B cell (primary cell): ENCODE measurements around the gene SSC5D. TPM values are rescaled to one million over a fixed set of nuclear protein-coding genes. Genes with fewer than 3 reads are reported as not detected.

Experiments used
- ATAC-seq: fragments of 200-7000 bp; cut with Tn5 transposase; one replicate; pipeline ENCODE4 v1.10.0; 2021; ENCODE audit warnings: low read depth, mild to moderate bottlenecking, moderate number of reproducible peaks, moderate library complexity
- CTCF ChIA-PET: fragments of 350-600 bp; sonication (Branson Sonifier 250); formaldehyde crosslinking; loops from one replicate; lab custom pipeline; 2021; ENCODE audit warnings: antibody characterized with exemption, inconsistent platforms; lab: Charles Lee
- POLR2A ChIA-PET: fragments of 350-600 bp; sonication (Branson Sonifier 250); formaldehyde crosslinking; loops from one replicate; lab custom pipeline; 2021; ENCODE audit warnings: antibody characterized with exemption; lab: Charles Lee
- DNase-seq: peaks from one replicate; pipeline ENCODE4 v3.0.0; 2013
- H2AFZ ChIP-seq: 2 replicates; pipeline ENCODE4 v1.6.1; 2012; ENCODE audit warnings: mild to moderate bottlenecking, low read depth, low read length; ENCODE audit not compliant: insufficient read depth, poor library complexity, severe bottlenecking
- H3K27ac ChIP-seq, 2 donors: 1 replicate in 1 of 2; 2 replicates in 1 of 2; pipeline ENCODE4 v1.5.1; 2012 to 2013; ENCODE audit warnings: low read length in 2 of 2, mild to moderate bottlenecking in 2 of 2, moderate library complexity in 1 of 2
- H3K27me3 ChIP-seq, 4 experiments: fragments of 200-600 bp in 1 of 4; sonication (generic) in 1 of 4; replicated peaks in 1 of 4; 1 replicate in 2 of 4; 2 replicates in 2 of 4; pipeline versions ENCODE4 v1.6.1 to v1.7.0; 2013 to 2016; ENCODE audit warnings: low read length in 3 of 4, mild to moderate bottlenecking in 2 of 4, mixed read lengths in 1 of 4, moderate library complexity in 1 of 4; ENCODE audit not compliant: insufficient read depth in 4 of 4, control insufficient read depth in 3 of 4; ENCODE audit errors: control extremely low read depth in 1 of 4
- H3K36me3 ChIP-seq, 2 experiments: replicated peaks in 1 of 2; 1 replicate in 1 of 2; 2 replicates in 1 of 2; pipeline versions ENCODE4 v1.6.1 to v1.7.1; 2013; ENCODE audit warnings: low read length in 1 of 2; ENCODE audit not compliant: insufficient read depth in 2 of 2, control insufficient read depth in 1 of 2; ENCODE audit errors: control extremely low read depth in 1 of 2, extremely low read depth in 1 of 2
- H3K4me1 ChIP-seq, 2 donors: fragments of 200-600 bp in 1 of 2; sonication (generic) in 1 of 2; 1 replicate in 1 of 2; 2 replicates in 1 of 2; pipeline versions ENCODE4 v1.5.1 to v1.6.1; 2013 to 2017; ENCODE audit warnings: low read length in 2 of 2; ENCODE audit not compliant: control insufficient read depth in 2 of 2, insufficient read depth in 2 of 2
- H3K4me2 ChIP-seq: replicated peaks from 2 replicates; pipeline ENCODE3; 2012; ENCODE audit warnings: mild to moderate bottlenecking, low read depth, low read length; ENCODE audit not compliant: poor library complexity, severe bottlenecking
- H3K4me3 ChIP-seq, 5 experiments: fragments of 200-600 bp in 1 of 5; sonication (generic) in 1 of 5; 1 replicate in 3 of 5; 2 replicates in 2 of 5; pipeline versions ENCODE4 v1.5.1 to v1.7.0; 2011 to 2016; ENCODE audit warnings: low read length in 4 of 5, mild to moderate bottlenecking in 4 of 5, low read depth in 2 of 5, control low read depth in 1 of 5, moderate library complexity in 1 of 5; ENCODE audit not compliant: insufficient read depth in 1 of 5; ENCODE audit errors: control extremely low read depth in 1 of 5, extremely low read depth in 1 of 5
- H3K79me2 ChIP-seq: fragments of 200-600 bp; sonication (generic); one replicate; pipeline ENCODE4 v1.6.0; 2016; ENCODE audit warnings: low read length; ENCODE audit not compliant: control insufficient read depth, insufficient read depth
- H3K9ac ChIP-seq: fragments of 200-600 bp; sonication (generic); 2 replicates; pipeline ENCODE4 v1.6.1; 2017; ENCODE audit warnings: mild to moderate bottlenecking, low read length, moderate library complexity
- H3K9me3 ChIP-seq, 3 donors: one replicate each; pipeline versions ENCODE4 v1.6.1 to v1.7.1; 2013; ENCODE audit warnings: low read length in 2 of 3; ENCODE audit not compliant: control insufficient read depth in 2 of 3, insufficient read depth in 1 of 3; ENCODE audit errors: control extremely low read depth in 1 of 3
- H4K20me1 ChIP-seq: 2 replicates; pipeline ENCODE4 v1.6.0; 2012; ENCODE audit warnings: mild to moderate bottlenecking, low read length; ENCODE audit not compliant: insufficient read depth, control insufficient read depth, poor library complexity, severe bottlenecking
- H3K27ac Mint-ChIP-seq: one replicate; pipeline ENCODE4 v1.8.0; 2021; ENCODE audit warnings: mixed read lengths
- H3K27me3 Mint-ChIP-seq: one replicate; pipeline ENCODE4 v1.8.0; 2021; ENCODE audit warnings: mixed read lengths
- H3K4me1 Mint-ChIP-seq: one replicate; pipeline ENCODE4 v1.8.0; 2021; ENCODE audit warnings: mixed read lengths
- H3K4me3 Mint-ChIP-seq: one replicate; pipeline ENCODE4 v1.8.0; 2021; ENCODE audit warnings: mixed read lengths
- H3K9me3 Mint-ChIP-seq: one replicate; pipeline ENCODE4 v1.8.0; 2022; ENCODE audit warnings: mixed read lengths; ENCODE audit not compliant: insufficient read depth
- EZH2 ChIP-seq: IDR thresholded peaks from 2 replicates; pipeline ENCODE4 v1.6.1; 2012; ENCODE audit warnings: borderline replicate concordance, low read depth, mild to moderate bottlenecking, moderate library complexity, low read length; ENCODE audit not compliant: insufficient read depth, poor library complexity, severe bottlenecking
- WGBS: methylation state at CpG from one replicate; pipeline ENCODE4 v1.1.5; 2013; ENCODE audit warnings: missing lambda C conversion rate; ENCODE audit not compliant: insufficient coverage; 5-methylcytosine and 5-hydroxymethylcytosine counted together
- intact Hi-C: fragments of 100-400 bp; cut with micrococcal nuclease; formaldehyde crosslinking; loops from one replicate; pipeline ENCODE4 v1.10.0; 2022
- polyA plus RNA-seq: library from polyadenylated mRNA; depleted of rRNA; stranded (reverse); fragments of >200 nt; gene quantifications from 2 replicates; pipeline ENCODE4 v1.2.3, GENCODE V29; 2012
- total RNA-seq, 2 donors: library from RNA; stranded (reverse); fragments of 120-200 nt in 1 of 2; gene quantifications; 1 replicate in 1 of 2; 2 replicates in 1 of 2; pipeline versions ENCODE4 v1.2.3 to v1.2.4, GENCODE V29; 2013 to 2022
- TF ChIP-seq, protein P1 (sequence below): fragments of 200-600 bp; IDR thresholded peaks from one replicate; pipeline ENCODE4 v1.8.0; 2022; ENCODE audit warnings: antibody characterized with exemption, mild to moderate bottlenecking

SSC5D gene
- total and polyA plus RNA-seq, 2 donors (not counting 1 experiment from before 2014, with no cell fraction given) = 0.22 to 0.44 TPM

DNA sequence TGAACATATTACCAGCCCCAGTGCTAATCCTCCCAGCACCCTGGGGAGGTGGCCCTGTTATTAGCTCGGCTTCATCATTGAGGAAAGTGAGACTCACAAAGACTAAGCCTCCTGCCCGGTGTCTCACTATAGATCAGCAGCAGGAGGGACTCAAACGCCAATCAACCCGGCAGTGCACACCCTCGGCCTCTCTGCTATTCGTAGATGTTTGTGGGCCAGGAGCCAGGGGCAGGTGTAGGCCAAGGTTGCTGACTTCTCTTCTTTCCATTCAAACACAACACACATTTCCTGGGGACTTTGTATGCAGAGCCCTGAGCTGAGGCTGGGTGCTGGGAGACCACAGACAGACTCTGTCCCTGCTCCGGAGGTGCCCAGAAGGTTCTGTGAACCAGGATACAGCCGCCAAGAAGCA lies 66.5 kb downstream of the SSC5D start:
- H4K20me1 ChIP-seq = no peaks in the 10 kb centered on the region
- Mint-ChIP-seq H3K27ac (no peak overlapping the region), H3K4me3 (no peak overlapping the region), H3K4me1 (peaks cover 2% of the 10 kb centered on the region), H3K27me3 (peaks cover 24% of the 10 kb centered on the region), H3K9me3 (no peaks in the 10 kb centered on the region)
- no peaks in the 10 kb centered on the region for H3K36me3 ChIP-seq
- ChIA-PET POLR2A (no interaction called here), CTCF (interaction anchor here (0.6 kb wide), 1 partner anchor 624 kb away, joined by 3 read pairs; no protein-coding TSS in a partner anchor)
- intact Hi-C loops = no loop called here
- DNase-seq (no peak), ATAC-seq (no peak)
- H3K79me2 ChIP-seq = no peaks in the 10 kb centered on the region
- no peak overlapping the region for H3K4me3 ChIP-seq
- H3K9ac ChIP-seq = no peak overlapping the region
- no peaks in the 10 kb centered on the region for H3K27me3 ChIP-seq
- no peak for TF ChIP-seq EZH2
- TF ChIP-seq, protein P1, sequence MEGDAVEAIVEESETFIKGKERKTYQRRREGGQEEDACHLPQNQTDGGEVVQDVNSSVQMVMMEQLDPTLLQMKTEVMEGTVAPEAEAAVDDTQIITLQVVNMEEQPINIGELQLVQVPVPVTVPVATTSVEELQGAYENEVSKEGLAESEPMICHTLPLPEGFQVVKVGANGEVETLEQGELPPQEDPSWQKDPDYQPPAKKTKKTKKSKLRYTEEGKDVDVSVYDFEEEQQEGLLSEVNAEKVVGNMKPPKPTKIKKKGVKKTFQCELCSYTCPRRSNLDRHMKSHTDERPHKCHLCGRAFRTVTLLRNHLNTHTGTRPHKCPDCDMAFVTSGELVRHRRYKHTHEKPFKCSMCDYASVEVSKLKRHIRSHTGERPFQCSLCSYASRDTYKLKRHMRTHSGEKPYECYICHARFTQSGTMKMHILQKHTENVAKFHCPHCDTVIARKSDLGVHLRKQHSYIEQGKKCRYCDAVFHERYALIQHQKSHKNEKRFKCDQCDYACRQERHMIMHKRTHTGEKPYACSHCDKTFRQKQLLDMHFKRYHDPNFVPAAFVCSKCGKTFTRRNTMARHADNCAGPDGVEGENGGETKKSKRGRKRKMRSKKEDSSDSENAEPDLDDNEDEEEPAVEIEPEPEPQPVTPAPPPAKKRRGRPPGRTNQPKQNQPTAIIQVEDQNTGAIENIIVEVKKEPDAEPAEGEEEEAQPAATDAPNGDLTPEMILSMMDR = no peak
- H3K4me1 ChIP-seq = no peaks in the 10 kb centered on the region
- H3K27ac ChIP-seq = no peak overlapping the region
- H2AFZ ChIP-seq = no peak overlapping the region
- no peaks in the 10 kb centered on the region for H3K9me3 ChIP-seq
- 87% methylated on average over 8 of the region's 8 CpGs for WGBS
- no peak overlapping the region for H3K4me2 ChIP-seq

DNA sequence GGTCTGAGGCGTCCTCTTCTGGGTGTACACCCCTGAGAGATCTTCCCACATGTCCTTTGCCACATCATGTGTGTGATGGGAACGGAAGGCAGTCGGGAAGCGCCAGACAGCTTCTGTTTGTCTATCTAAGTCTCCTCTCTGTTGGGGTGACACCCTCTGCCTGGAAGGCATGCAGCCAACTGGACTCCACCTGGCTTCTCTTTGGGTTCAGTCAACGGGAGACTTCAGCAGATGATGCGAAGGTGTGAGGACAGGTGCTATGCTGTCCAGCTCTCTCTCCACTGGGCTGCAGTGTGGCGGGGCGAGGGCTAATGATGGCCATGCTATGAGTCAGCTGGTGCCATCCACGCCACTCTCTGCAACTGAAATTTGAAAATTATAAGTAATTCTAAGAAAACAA lies 71.4 kb downstream of the SSC5D start:
- Mint-ChIP-seq H3K9me3 (no peaks in the 10 kb centered on the region), H3K4me3 (no peak overlapping the region), H3K4me1 (no peaks in the 10 kb centered on the region), H3K27ac (no peak overlapping the region), H3K27me3 (peaks cover 5% of the 10 kb centered on the region)
- no peaks in the 10 kb centered on the region for H4K20me1 ChIP-seq
- H3K4me3 ChIP-seq = no peak overlapping the region
- no peak overlapping the region for H3K4me2 ChIP-seq
- no peaks in the 10 kb centered on the region for H3K79me2 ChIP-seq
- H3K9ac ChIP-seq = no peak overlapping the region
- no peaks in the 10 kb centered on the region for H3K36me3 ChIP-seq
- POLR2A ChIA-PET = interaction anchor here (0.6 kb wide), 1 partner anchor 12 kb away, joined by 3 read pairs; no protein-coding TSS in a partner anchor
- peaks cover 2 to 12% (median 4%) of the 10 kb centered on the region in 3 donors for H3K9me3 ChIP-seq
- DNase-seq (no peak), ATAC-seq (no peak)
- H2AFZ ChIP-seq = no peak overlapping the region
- peaks cover 0 to 6% (median 3%) of the 10 kb centered on the region in 4 experiments for H3K27me3 ChIP-seq
- CTCF ChIA-PET = no interaction called here
- intact Hi-C loops = no loop called here
- no peak for TF ChIP-seq EZH2
- TF ChIP-seq, protein P1 = no peak
- no peak overlapping the region for H3K27ac ChIP-seq
- 95% methylated on average over 7 of the region's 9 CpGs for WGBS
- no peaks in the 10 kb centered on the region for H3K4me1 ChIP-seq
